Daoy (cell line): Measurements from ENCODE around the gene MBD5. TPM values are rescaled to one million over a fixed set of nuclear protein-coding genes. Genes with fewer than 3 reads are reported as not detected.

Source experiments
- DNase-seq: peaks from one replicate; pipeline ENCODE4 v3.0.0-alpha.2; 2015; ENCODE audit warnings: low read depth
- total RNA-seq: library from RNA; depleted of rRNA; stranded (reverse); fragments of >200 nt; shearing (Covaris generic); gene quantifications from 2 replicates; pipeline ENCODE4 v1.2.3, GENCODE V29; 2014

The MBD5 gene
- total RNA-seq, 1 experiment from 2014 or later: 5.1 TPM

- no peak for DNase-seq
Observed at GRCh38 chr2:148022882-148023281, 2.0 kb downstream of the MBD5 start.

- DNase-seq: no peak
Observed at GRCh38 chr2:148023861-148024260, 3.0 kb downstream of the MBD5 start.

GRCh38 chr2:148026573-148026972 is 5.7 kb downstream of the MBD5 start:
- no peak for DNase-seq

GRCh38 chr2:148027822-148028221 is 6.9 kb downstream of the MBD5 start:
- DNase-seq: no peak

- DNase-seq: no peak
Observed at GRCh38 chr2:148028781-148029180, 7.9 kb downstream of the MBD5 start.

- no peak for DNase-seq
Observed at GRCh38 chr2:148031152-148031551, 10.3 kb downstream of the MBD5 start.

GRCh38 chr2:148032215-148032614 is 11.3 kb downstream of the MBD5 start:
- DNase-seq: no peak

GRCh38 chr2:148039783-148040182 is 18.9 kb downstream of the MBD5 start:
- DNase-seq: no peak

- DNase-seq: no peak
Observed at GRCh38 chr2:148042219-148042618, 21.3 kb downstream of the MBD5 start.

GRCh38 chr2:148044322-148044721 is 23.4 kb downstream of the MBD5 start:
- no peak for DNase-seq

GRCh38 chr2:148046802-148047201 is 25.9 kb downstream of the MBD5 start:
- DNase-seq: no peak

- DNase-seq: no peak
Observed at GRCh38 chr2:148048475-148049221, 27.8 kb downstream of the MBD5 start.

GRCh38 chr2:148049284-148049683 is 28.4 kb downstream of the MBD5 start:
- no peak for DNase-seq

GRCh38 chr2:148052687-148053086 is 31.8 kb downstream of the MBD5 start:
- DNase-seq: no peak

- no peak for DNase-seq
Observed at GRCh38 chr2:148058641-148059040, 37.8 kb downstream of the MBD5 start.

- no peak for DNase-seq
Observed at GRCh38 chr2:148063633-148064032, 42.7 kb downstream of the MBD5 start.

GRCh38 chr2:148065936-148066335 is 45.0 kb downstream of the MBD5 start:
- DNase-seq: no peak

- DNase-seq: no peak
Observed at GRCh38 chr2:148067801-148068200, 46.9 kb downstream of the MBD5 start.

GRCh38 chr2:148071351-148071750 is 50.5 kb downstream of the MBD5 start:
- no peak for DNase-seq

- no peak for DNase-seq
Observed at GRCh38 chr2:148096012-148096411, 75.1 kb downstream of the MBD5 start.

GRCh38 chr2:148102641-148103040 is 81.8 kb downstream of the MBD5 start:
- DNase-seq: no peak

- no peak for DNase-seq
Observed at GRCh38 chr2:148103946-148104345, 83.1 kb downstream of the MBD5 start.

GRCh38 chr2:148106331-148106730 is 85.4 kb downstream of the MBD5 start:
- no peak for DNase-seq

- no peak for DNase-seq
Observed at GRCh38 chr2:148108385-148108784, 87.5 kb downstream of the MBD5 start.
